Gastroesophageal sphincter (tissue), 3 donors: ENCODE results near the gene BEGAIN.

ENCODE experiments used
- EP300 ChIP-seq: sonication (generic); formaldehyde crosslinking; IDR thresholded peaks from one replicate; pipeline ENCODE4 v1.6.1; 2017; ENCODE audit warnings: antibody characterized with exemption, mild to moderate bottlenecking
- POLR2A ChIP-seq, 2 donors: fragments of 450-650 bp; IDR thresholded peaks; one replicate each; pipeline ENCODE4 v1.6.1; 2017; ENCODE audit warnings: antibody characterized with exemption in 2 of 2, mild to moderate bottlenecking in 2 of 2, moderate library complexity in 1 of 2
- TF ChIP-seq, protein P1 (sequence below), 4 experiments: fragments of 200-600 bp in 2 of 4; fragments of 450-650 bp in 2 of 4; sonication (generic) in 1 of 4; IDR thresholded peaks; one replicate each; pipeline ENCODE4 v1.5.1; 2017 to 2019; ENCODE audit warnings: antibody characterized with exemption in 4 of 4, mild to moderate bottlenecking in 2 of 4, moderate library complexity in 2 of 4

DNA sequence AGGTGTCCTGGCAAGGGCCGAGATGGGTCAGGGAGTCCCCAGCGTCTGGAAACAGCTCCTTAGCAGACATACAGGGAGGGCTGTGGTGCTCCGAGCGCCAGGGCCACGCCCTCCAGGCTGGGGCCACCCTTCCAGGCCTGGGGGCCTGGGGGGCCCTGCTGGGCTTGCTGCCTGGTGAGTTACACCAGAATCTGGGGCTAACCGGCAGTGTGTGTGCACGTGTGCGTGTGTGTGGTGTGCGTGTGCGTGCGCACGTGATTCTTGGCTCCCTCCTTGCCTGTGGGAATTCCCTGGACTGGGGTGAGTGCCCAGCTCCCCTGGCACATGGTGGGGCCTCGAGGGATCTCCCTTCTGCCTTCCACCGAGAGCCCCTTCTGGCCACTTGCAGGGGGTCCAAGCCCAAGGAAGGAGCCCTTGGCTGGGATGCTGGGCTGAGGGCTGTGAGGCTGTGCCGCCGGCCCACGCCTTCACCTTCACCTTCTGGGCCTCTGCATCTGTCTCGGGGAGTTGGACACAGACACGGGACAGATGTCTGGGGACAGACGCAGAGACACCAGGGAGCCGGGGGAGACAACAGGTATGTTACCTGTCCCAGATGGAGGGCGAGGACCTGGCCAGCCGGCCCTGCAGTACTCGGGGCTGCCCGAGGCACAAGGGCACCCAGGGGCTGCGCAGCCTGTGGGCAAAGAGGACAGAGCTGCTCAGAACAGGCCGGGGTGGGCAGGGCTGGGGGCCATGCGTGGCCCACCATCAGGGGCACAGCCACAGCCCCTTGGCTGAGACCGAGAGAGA is 37.2 kb downstream of the BEGAIN start:
- no peak for TF ChIP-seq POLR2A (IDR thresholded peaks at IDR 0.05)
- TF ChIP-seq EP300: no peak
- TF ChIP-seq, protein P1, sequence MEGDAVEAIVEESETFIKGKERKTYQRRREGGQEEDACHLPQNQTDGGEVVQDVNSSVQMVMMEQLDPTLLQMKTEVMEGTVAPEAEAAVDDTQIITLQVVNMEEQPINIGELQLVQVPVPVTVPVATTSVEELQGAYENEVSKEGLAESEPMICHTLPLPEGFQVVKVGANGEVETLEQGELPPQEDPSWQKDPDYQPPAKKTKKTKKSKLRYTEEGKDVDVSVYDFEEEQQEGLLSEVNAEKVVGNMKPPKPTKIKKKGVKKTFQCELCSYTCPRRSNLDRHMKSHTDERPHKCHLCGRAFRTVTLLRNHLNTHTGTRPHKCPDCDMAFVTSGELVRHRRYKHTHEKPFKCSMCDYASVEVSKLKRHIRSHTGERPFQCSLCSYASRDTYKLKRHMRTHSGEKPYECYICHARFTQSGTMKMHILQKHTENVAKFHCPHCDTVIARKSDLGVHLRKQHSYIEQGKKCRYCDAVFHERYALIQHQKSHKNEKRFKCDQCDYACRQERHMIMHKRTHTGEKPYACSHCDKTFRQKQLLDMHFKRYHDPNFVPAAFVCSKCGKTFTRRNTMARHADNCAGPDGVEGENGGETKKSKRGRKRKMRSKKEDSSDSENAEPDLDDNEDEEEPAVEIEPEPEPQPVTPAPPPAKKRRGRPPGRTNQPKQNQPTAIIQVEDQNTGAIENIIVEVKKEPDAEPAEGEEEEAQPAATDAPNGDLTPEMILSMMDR (IDR thresholded peaks at IDR 0.05): no peak
